Islet of Langerhans (tissue), 1 donor: ENCODE measurements around the gene B4GAT1.
A peak's percentile ranks its signal among the peaks of the same experiment; 100 is the strongest.
"Not testable (repeated sequence)": the region's sequence is repeated elsewhere in the genome, so short reads cannot be mapped to it uniquely, and the experiment has no call there.

Experiments
- FAIRE-seq: peaks from one replicate; lab custom pipeline; 2011; peaks lifted over from hg19 to GRCh38; lab: Jason Lieb, UNC

B4GAT1 gene

GRCh38 chr11:66363187-66363601, 15.8 kb upstream of the B4GAT1 start:
- no peak for FAIRE-seq

GRCh38 chr11:66362481-66363147, 15.2 kb upstream of the B4GAT1 start:
- no peak for FAIRE-seq

- FAIRE-seq, result no peak
Observed at GRCh38 chr11:66361502-66361941, 14.1 kb upstream of the B4GAT1 start.

GRCh38 chr11:66360406-66361073, 13.1 kb upstream of the B4GAT1 start:
- FAIRE-seq, result no peak

GRCh38 chr11:66359662-66360087, 12.2 kb upstream of the B4GAT1 start:
- FAIRE-seq, result no peak

GRCh38 chr11:66350560-66351235, 3.3 kb upstream of the B4GAT1 start:
- FAIRE-seq, result not testable (repeated sequence)

GRCh38 chr11:66349084-66349386, 1.6 kb upstream of the B4GAT1 start:
- no peak for FAIRE-seq

- FAIRE-seq, result no peak
Observed at GRCh38 chr11:66346476-66347424, 679 bp downstream of the B4GAT1 start.

- FAIRE-seq, result no peak
Observed at GRCh38 chr11:66345316-66345649, 2.1 kb downstream of the B4GAT1 start.

- peak; percentile 43 for FAIRE-seq
Observed at GRCh38 chr11:66344550-66345315, 2.7 kb downstream of the B4GAT1 start, which contains the start of gene BRMS1. Gene BRMS1 (minus strand): TSS chr11:66345104. CDS start chr11:66342234, 2,870 bp downstream.

- FAIRE-seq, result no peak
Observed at GRCh38 chr11:66343176-66343575, 4.3 kb downstream of the B4GAT1 start.

GRCh38 chr11:66341502-66342126, 5.8 kb downstream of the B4GAT1 start:
- FAIRE-seq, result no peak

GRCh38 chr11:66340596-66341501, 6.6 kb downstream of the B4GAT1 start:
- FAIRE-seq, result no peak

- FAIRE-seq, result no peak
Observed at GRCh38 chr11:66339686-66340483, 7.5 kb downstream of the B4GAT1 start.

GRCh38 chr11:66339162-66339675, 8.2 kb downstream of the B4GAT1 start:
- no peak for FAIRE-seq

GRCh38 chr11:66338276-66339161, 8.9 kb downstream of the B4GAT1 start:
- FAIRE-seq, result no peak

GRCh38 chr11:66337103-66337899, 10.1 kb downstream of the B4GAT1 start:
- no peak for FAIRE-seq
